Cardiac fibroblast (primary cell): Measurements from ENCODE around the gene TMSB10.

Experiments used
- DNase-seq, 2 donors: peaks; one replicate each; pipeline versions ENCODE4 v3.0.0 to v3.0.0-alpha.2; 2010; ENCODE audit warnings: low read depth in 2 of 2
- H3K4me3 ChIP-seq, 2 donors: replicated peaks in 1 of 2; 1 replicate in 1 of 2; 2 replicates in 1 of 2; pipeline ENCODE4 v1.5.1; 2011; ENCODE audit warnings: low read depth in 2 of 2, low read length in 2 of 2, mild to moderate bottlenecking in 2 of 2, moderate library complexity in 1 of 2
- CTCF ChIP-seq: IDR thresholded peaks from one replicate; pipeline ENCODE4 v1.5.1; 2011; ENCODE audit warnings: low read depth, mild to moderate bottlenecking, low read length, inconsistent platforms

The TMSB10 gene

DNA sequence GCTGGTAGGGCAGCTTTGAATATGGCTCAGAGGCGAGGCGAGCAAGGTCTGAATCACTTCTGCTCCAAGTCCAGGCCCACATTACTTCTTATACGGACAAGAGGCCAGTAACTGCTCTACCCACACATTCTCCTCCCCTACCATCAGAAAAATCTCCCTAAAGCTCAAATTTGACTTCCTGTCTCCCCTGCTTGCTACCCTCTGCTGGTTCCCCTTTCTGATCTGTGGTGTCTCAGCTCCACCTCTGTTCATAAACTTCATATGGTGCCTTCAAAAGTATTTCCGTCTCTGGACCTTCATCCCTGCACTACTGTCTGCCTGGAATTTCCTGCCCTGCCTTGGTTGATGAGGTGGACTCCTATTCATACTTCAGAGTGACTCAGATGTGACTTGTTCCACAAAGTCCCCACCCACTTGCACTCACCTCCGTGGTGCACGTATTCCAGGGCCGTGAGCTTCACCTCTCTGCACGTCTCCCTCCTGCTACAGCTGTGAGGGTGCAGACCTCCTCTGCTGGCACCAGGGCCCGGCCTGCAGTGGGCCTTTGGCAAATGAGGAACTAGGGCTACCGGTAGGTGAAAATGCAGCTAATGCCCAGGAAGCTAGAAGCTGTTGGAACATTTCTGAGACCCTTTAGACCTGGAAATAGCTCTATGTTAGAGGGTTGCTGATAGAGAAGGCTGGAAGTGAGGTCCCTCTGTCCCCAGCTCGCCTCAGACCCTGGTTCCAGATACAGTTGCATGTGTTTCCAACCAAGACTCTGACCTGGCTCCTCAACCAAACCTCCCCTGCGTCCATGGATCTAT lies 41.0 kb downstream of the TMSB10 start:
- TF ChIP-seq CTCF, result no peak
- peak; percentile 56 to 91 for DNase-seq
- no peak overlapping the region for H3K4me3 ChIP-seq

GRCh38 chr2:84947010-84947593 lies 41.6 kb downstream of the TMSB10 start:
- DNase-seq, result no peak
- no peak overlapping the region for H3K4me3 ChIP-seq
- TF ChIP-seq CTCF, result no peak

DNA sequence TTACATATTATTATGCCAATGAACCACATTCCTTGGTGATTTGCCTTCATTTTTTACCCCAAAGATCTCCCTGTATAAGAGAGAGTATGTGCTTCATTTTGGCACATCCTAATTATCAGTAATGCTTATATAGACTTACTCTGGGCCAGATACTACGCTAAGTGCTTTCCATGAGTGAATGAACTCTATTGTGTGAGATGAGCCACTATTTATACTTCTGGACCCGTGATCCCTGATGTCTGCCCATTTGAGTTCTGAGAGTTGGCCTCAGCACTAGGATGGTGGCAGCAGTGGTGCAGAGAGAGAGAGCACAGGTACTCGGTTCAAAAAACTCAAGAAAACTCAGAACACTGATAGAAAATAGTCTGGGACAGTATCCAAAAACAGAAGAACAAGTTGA lies 48.1 kb downstream of the TMSB10 start:
- no peak for DNase-seq
- TF ChIP-seq CTCF, result no peak
- no peak overlapping the region for H3K4me3 ChIP-seq

GRCh38 chr2:84954329-84954728 lies 48.9 kb downstream of the TMSB10 start:
- no peak for DNase-seq
- no peak for TF ChIP-seq CTCF
- H3K4me3 ChIP-seq, result no peak overlapping the region
